Body of pancreas (tissue), 4 donors: ENCODE measurements around the gene ASB18.

Experiments used
- CTCF ChIP-seq, 7 experiments: fragments of 450-650 bp in 4 of 7; fragments of 200-600 bp in 3 of 7; sonication (generic) in 3 of 7; IDR thresholded peaks; one replicate each; pipeline ENCODE4 v1.5.1; 2016 to 2019; ENCODE audit warnings: antibody characterized with exemption in 7 of 7
- POLR2A ChIP-seq, 3 donors: fragments of 450-650 bp; IDR thresholded peaks; one replicate each; pipeline ENCODE4 v1.6.1; 2016; ENCODE audit warnings: antibody characterized with exemption in 3 of 3, mild to moderate bottlenecking in 2 of 3

- no peak for TF ChIP-seq CTCF (IDR thresholded peaks at IDR 0.05)
- TF ChIP-seq POLR2A (IDR thresholded peaks at IDR 0.05): no peak
These were observed 25.7 kb upstream of the ASB18 start for GRCh38 chr2:236289766-236290462.
